HTR-8/SVneo (cell line): ENCODE results near the gene COX8A.
"Not testable (repeated sequence)": the region's sequence is repeated elsewhere in the genome, so short reads cannot be mapped to it uniquely, and the experiment has no call there.

Experiments used
- DNase-seq: peaks from one replicate; pipeline ENCODE4 v3.0.0; 2011; ENCODE audit warnings: low spot score, mixed read lengths; ENCODE audit not compliant: insufficient read length
- FAIRE-seq: peaks from 2 replicates; lab custom pipeline; 2011; peaks lifted over from hg19 to GRCh38; lab: Jason Lieb, UNC

COX8A gene

GRCh38 chr11:63966444-63966843 is 8.0 kb upstream of the COX8A start:
- DNase-seq = no peak
- FAIRE-seq = no peak

GRCh38 chr11:63969461-63969860 is 5.0 kb upstream of the COX8A start:
- FAIRE-seq = no peak

GRCh38 chr11:63970902-63971301 is 3.5 kb upstream of the COX8A start:
- no peak for DNase-seq
- no peak for FAIRE-seq

More at GRCh38 chr11:63969461-63969860, 5.0 kb upstream of the COX8A start:
- DNase-seq = no peak

GRCh38 chr11:63973912-63974258 is 535 bp upstream of the COX8A start:
- FAIRE-seq, DNase-seq: not testable (repeated sequence)

- no peak for FAIRE-seq
- DNase-seq = no peak
These were observed 4.3 kb downstream of the COX8A start for GRCh38 chr11:63978551-63979239.

- no peak for DNase-seq
- no peak for FAIRE-seq
These were observed 5.0 kb downstream of the COX8A start for GRCh38 chr11:63979426-63979825.

GRCh38 chr11:63985812-63986155 is 11.4 kb downstream of the COX8A start:
- no peak for FAIRE-seq
- DNase-seq = no peak

- FAIRE-seq (peak; percentile 86), DNase-seq (peak; percentile 96)
These were observed 11.9 kb downstream of the COX8A start, which contains the start of gene OTUB1 for GRCh38 chr11:63986156-63986931. Gene OTUB1 (plus strand): TSS chr11:63986438. CDS start chr11:63986457, 19 bp downstream.

GRCh38 chr11:63986932-63987513 is 12.6 kb downstream of the COX8A start:
- no peak for DNase-seq
- no peak for FAIRE-seq

- no peak for FAIRE-seq
These were observed 17.1 kb downstream of the COX8A start for GRCh38 chr11:63991558-63991957.

GRCh38 chr11:63993100-63993499 is 18.7 kb downstream of the COX8A start:
- FAIRE-seq (no peak), DNase-seq (no peak)

More at GRCh38 chr11:63991558-63991957, 17.1 kb downstream of the COX8A start:
- no peak for DNase-seq

GRCh38 chr11:63993993-63994392 is 19.6 kb downstream of the COX8A start:
- FAIRE-seq (no peak), DNase-seq (no peak)

GRCh38 chr11:63996512-63996911 is 22.1 kb downstream of the COX8A start:
- DNase-seq (no peak), FAIRE-seq (no peak)

- FAIRE-seq = no peak
- DNase-seq = no peak
These were observed 22.8 kb downstream of the COX8A start for GRCh38 chr11:63997104-63997700.

GRCh38 chr11:63997801-63998337 is 23.4 kb downstream of the COX8A start:
- DNase-seq (no peak), FAIRE-seq (no peak)

- FAIRE-seq (no peak), DNase-seq (no peak)
These were observed 24.3 kb downstream of the COX8A start for GRCh38 chr11:63998558-63999348.

- FAIRE-seq (no peak), DNase-seq (no peak)
These were observed 25.1 kb downstream of the COX8A start for GRCh38 chr11:63999349-64000025.

GRCh38 chr11:64000026-64000739 is 25.8 kb downstream of the COX8A start:
- FAIRE-seq = no peak
- no peak for DNase-seq
